IPS-NIHi7 (cell line): ENCODE results near the gene CMTM7.
A peak's percentile ranks its signal among the peaks of the same experiment; 100 is the strongest.

Experiments used
- DNase-seq: peaks from one replicate; pipeline ENCODE4 v3.0.0; 2012; ENCODE audit warnings: mixed read lengths; ENCODE audit errors: extremely low spot score

Gene CMTM7

DNA sequence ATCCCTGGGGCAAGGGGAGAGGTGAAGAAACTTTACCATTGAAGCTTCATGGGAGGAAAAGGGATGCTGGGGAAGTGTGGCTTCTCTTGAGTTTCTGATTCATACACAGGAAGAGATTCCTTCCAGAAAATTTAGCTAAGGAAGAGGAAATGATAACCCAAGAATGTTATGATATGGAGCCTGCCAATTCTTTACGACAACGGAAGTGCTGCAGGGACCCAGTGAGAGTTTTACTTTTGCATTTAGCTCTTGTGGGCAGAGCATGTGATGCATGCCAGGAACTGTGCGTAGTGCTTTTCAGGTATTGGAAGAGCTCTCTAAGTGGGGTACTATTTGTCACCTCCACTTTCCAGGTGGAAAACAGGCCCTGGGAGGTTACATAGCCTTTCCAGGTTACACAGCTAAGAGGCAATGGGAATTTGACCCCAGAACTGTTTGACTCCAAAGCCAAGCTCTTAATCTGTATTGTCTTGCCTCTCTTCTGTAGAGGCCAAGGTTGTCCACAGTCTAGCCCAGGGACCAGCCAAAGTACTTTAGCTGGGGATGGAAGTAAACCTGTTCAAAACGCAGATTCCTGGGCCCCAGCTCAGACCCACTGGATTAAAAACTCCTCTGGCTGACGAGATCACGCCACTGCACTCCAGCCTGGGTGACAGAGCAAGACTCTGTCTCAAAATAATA lies 23.0 kb downstream of the CMTM7 start:
- DNase-seq: no peak

DNA sequence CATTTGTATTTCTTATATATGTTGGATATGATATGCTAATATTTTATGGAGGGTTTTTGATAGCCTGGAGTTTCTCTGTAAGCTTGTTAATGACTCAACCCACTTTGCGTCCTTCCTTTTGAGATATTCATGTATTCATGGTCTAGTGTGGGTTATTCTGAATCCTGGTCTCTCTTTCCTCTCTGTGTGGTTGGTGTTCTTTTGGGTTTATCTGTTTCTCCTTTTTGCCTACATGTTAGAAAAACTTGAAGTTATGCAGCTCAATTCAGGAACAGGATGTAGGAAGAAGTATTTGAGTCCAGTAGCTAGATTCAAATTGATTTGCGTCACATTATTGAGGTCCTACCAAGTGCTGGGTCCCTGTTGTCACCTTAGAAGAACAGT lies 28.1 kb downstream of the CMTM7 start:
- no peak for DNase-seq

DNA sequence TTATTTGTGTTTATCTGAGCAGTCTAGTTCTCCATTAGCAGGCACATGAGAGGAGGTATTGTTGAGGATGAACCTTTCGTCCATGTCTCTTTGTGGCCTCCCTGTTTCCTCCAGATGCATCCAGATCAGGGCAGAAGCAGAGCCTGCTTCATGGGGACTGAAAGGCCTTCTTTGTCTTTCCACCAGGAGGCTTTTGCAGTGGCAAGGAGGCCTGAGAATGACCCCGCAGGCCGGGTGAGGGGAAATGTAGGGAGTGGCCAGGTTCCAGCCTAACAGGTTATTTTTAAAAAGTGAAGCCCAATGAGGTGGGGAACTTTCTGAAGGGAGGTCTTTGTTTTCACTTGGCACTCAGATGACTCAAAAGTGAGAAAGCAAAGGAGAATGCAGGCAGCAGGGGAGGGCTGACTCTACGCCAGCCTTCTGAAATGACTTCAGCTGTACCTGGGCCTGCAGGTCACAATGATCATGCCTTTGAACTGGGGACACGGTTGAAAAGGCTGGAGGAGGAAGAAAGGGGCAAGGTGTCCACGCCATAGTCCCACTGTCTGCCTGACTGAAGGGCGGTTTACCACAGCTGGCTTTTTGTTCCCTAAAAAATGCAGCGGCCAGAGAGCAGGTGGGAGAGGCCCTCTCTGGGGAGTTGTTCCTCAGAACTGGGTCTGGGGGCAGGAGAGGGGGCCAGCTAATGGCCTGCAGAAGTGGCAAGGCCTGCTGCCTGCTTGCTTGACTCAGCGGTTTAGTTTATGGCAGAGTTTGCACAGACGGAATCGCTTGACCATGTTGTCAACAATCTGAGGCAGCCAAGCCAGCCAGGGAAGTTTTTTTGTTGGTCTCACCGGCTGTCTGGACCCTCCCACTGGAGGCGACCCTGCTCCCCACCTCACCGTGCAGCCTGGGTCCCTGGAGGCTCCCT lies 28.7 kb downstream of the CMTM7 start:
- DNase-seq: peak; percentile 74

DNA sequence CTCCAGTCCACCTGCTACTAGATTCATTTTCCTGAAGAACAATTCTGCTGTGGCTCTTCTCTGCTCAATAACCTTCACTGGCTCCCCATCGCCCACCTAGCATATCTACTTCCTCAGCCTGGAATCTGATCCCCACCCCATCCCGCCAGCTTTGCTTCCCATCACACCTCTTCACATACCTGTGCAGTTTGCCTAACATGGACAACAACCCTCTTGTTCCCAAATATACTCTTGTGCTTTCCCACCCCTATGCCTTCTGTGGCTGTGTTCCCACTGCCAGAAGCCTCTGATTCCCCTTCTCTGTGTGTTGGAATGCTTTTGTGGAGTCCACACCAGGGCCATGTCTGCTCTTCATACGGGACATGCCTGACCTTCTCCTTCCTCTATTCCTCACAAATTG lies 29.5 kb downstream of the CMTM7 start:
- DNase-seq: no peak

DNA sequence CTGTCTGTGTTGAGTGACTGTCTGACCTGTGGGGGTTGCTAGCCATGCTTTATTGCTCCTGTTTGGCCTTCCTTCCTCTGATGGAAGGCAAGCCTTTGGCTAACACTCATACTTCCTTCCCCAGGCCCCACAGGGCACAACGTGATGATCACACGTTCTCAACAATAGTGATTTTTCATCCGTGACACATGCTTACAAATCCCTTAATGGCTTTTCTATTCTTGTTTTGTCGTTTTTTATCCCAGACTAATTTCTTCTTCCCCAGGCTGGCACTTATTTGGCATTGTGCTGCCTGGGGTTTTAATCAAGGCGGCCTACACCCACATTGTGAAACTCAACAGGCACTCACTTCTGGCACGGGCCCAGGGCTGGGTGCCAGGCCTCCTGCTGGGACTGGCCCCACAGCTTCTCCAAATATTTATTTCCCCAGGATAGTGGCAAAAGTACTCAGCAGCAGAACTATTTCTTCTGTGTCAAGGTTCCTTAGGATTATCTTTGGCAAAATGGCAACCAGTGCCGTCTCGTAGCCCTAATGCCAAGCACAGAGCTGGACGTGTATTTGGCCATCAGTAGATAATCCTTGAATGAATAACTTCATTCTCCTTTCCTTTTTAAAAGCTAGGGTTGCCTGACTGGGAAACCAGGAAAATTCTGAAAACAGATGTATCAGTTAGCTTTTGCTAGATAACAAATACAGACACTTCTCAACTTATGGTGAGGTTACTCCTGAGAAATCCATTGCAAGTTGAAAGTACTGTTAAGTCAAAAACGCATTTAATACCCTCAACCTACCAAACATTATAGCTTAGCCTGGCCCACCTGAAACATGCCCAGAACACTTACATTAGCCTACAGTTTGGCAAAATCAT lies 30.6 kb downstream of the CMTM7 start:
- DNase-seq: no peak

DNA sequence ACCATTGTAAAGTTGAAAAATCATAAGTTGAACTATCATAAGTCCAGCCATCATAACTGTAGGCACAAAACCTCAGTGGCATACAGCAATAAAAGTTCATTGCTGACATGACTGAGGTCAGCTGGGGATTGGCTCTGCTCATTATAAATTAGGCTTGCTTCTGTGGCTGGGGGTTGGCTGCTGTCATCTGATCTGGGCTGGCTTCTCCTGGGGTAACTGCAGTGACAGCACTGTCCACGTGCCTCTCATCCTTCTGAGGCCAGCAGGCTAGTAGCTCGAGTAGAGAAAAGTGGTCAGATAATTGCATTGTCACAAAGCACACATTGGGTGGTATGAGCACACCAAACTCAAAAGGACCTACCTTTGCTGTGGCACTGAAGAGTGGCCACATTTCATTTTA lies 31.3 kb downstream of the CMTM7 start:
- DNase-seq: no peak

DNA sequence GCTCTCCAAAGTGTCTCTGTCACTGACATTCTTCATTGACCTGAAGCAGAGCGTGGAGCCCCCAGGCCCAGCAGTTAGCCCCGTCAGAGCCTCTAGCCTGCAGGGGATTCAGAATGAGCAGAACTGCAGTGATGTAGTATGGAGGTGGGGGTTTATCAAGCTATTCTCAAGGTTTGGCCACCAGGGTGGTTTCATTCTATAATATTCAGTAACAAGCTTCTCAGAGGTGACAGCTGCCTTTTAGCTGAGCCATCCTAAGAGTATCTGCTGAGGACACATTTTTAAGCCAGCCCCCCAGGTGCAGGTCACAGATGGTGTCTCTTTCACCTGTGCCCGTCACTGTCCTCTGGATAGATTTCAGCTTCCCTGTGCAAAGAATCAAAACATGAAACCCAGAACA lies 31.9 kb downstream of the CMTM7 start:
- no peak for DNase-seq

DNA sequence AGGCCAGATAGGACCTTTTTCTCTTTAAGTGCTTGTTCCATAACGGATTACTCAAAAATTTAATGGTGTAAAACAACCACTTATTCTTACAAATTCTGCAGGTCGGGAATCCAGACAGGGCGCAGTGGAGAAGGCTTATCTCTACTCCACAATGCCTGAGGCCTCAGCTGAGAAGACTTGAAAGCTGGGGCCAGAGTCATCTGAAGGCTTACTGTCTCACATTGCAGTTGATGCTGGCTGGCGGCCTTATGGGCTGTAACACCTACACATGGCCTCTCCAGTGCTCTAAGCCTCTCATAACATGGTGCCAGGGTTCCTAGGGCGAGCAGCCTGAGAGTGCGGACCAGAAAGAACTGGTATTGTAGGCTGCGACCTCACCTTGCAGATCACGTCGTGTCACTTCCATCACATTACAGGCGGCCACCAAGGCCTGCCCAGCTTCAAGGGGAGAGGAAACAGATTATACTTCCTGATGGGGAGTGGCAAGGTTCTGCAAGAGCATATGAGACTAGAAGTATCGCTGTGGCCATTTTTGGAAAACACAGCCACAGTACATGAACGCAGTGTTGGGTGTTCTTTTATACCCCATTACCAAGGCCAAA lies 32.4 kb downstream of the CMTM7 start:
- no peak for DNase-seq

DNA sequence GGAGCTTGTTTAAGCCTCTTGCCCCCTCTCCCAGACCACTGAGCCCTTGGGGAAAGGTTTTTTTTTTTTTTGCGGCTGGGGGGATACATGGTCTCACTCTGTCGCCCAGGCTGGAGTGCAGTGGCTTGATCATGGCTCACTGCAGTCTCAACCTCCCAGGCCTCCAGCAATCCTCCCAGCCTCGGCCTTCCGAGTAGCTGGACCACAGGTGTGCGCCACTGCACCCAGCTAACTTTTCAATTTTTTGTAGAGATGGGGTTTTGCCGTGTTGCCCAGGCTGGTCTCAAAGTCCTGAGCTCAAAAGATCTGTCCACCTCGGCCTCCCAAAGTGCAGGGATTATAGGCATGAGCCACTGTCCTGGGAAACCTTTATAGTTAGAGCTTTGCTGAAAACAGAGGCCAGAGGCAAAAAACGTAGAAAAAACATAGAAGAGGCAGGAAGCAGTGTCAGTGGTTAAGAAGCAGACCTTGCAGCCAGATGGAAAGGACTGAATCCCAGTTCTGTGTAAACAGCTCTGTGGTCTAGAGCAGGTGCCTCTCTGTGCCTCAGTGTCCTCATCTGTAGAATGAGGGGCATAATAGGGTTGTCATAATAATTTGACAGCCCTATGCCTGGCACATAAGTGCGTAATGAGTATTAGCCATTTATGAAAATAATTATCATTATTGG lies 33.1 kb downstream of the CMTM7 start:
- DNase-seq: no peak

DNA sequence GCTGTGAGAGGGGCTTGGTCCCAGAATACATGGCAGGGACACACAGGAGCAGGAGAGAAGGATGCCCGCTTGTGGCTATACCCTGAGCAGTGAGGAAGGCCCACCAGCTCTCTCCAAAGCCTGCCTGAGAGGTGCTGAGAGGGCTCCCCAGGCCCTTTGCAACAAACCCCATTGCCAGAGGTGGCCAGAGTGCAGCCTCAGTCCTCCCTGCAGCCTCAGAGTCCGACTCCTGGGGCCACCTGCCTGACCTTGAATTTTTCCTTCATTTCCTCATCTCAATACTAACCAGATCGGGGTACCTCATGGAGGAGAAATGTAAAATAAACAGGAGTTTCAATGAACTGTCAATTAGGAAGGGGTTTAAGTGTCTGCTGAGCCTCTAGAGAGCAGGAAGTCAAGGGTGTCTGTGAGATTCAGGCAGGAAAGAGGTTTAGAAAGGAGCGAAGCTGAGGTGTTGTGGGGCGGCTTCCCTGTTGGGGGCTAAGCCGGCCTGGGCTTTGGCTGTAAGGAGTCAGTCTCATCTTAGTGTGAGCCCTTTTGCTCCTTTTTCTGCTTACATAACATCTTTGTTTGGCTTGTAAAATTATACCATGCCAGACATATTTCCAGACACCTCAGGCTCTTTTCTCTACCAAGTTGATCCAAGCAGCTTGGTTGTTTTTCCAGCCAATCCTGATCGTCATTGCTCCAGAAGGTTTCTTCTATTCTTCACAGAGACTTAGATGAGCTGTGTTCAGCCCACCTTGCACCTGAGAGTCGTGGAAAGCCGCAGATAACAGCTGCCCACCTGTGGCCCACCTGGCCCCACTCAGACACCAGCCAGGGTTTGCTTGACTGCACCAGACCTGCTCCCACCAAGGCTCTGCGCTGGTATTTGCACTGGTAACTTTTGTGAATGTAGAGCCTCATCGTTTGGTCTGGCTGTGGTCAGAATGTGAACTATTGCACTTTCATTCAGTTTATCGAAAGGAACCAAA lies 36.7 kb downstream of the CMTM7 start:
- DNase-seq: peak; percentile 6

DNA sequence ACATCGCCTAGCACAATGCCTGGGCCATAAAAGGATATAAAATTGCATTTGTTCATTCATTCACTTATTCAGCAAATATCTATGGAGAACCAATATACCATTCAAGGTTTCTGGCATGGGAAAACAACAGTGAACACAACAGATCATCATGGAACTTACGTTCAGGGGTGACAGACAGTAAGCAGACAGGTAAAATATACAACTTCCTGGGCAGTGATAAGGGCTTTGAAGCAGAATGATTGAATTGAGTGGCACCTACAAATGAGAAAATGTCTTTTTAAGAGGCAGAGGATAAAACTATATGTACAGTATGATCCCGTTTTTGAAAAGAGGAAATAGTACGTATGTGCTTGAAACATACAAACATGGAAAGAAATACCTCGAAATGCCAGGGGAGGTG lies 39.2 kb downstream of the CMTM7 start:
- no peak for DNase-seq

DNA sequence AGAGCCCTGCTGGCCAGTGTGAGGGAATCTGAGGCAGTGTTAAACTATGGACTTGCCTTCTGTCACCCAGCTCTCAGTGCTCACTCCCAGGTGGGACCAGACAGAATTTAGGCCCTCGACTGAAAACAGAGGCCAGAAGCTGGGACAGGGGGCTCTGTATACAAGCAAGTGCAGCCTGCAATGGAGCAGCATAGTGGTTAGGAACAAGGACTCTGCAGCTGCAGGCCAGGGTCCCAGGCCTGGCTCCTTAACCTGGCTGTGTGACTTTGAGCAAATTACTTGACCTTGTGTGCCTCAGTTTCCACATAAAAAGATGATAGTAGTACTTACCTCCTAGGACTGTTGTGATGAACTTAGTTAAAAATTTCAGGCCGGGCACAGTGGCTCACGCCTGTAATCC lies 39.8 kb downstream of the CMTM7 start:
- DNase-seq: no peak

DNA sequence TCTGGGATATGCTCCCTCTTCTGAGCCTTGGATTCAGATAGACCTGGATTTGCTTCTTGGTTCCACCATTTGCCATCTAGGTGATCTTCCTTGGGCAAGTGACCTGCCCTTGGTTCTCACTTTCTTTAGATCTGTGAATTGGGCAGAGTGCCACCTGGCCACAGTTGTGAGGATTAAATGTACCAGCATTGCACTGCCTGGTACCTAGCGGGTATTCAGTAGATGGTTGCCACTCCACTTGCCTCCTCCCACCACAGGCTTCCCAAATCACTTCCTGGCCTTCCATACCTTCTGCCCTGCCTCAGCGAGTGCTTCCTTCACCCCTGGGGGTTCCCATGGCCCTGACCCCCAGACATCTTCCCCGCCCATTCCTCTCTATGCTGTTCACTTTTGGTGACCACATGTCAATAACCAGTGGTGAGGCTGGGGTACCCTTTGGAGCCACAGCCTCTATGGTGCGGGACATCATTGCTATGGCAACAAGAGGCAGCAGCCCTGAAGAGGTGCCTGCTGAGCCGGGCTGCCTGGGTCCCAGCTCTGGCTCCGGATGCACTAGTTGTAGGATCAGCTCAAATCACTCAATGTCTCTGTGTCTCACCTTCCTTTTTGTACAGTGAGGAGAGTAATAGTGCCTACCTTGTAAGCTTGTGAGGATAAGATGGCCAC lies 40.5 kb downstream of the CMTM7 start:
- peak; percentile 6 for DNase-seq

DNA sequence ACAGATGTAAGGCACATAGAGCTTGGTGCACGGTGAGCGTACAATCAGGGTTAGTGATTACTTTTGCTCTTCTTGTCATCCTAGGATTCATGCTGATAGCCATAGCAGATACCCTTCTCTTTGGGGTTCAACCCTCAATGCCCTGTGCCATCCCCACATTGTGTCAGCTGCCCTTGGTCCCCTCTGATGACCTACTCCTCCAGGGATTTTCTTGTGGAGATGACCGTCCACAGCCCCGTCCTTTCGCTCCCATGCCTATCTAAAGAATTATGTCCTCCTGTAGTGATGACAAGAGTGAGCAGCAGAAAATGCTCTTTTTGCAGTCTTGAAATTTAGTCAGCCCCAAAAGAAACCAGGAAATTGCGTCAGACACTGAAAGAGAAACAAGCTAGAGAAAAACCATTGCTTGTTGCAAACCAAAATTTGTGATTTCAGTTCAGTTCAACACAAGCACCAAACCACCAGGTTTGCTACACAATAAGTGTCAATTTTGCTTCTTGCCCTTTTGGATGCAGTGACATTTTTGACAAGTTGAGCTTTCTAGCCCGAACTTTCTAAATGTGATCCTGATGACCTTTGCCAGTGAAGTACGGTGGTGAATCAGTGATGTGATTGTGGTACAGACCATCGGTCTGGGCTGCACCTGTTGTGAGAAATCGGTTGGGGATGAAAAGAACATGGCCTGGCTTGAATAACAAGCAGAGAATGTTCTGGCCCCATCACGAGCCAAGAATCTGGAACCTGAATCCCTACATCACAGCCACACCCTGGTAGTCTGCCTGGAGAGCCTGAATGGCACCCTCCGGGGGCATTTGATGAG lies 41.3 kb downstream of the CMTM7 start:
- DNase-seq: no peak

DNA sequence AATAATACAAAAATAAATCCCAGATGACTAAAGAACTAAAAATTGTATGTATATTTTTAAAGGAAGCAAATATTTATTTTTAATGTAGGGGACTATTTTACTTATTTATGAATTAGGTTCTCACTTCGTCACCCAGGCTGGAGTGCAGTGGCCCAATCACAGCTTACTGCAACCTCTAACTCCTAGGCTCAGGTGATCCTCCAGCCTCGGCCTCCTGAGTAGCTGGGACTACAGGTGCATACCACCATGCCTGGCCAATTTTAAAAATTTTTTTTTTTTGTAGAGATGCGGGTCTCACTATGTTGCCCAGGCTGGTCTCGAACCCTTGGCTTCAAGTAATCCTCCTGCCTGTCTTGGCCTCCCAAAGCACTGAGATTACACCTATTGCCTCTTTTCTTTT lies 42.6 kb downstream of the CMTM7 start:
- DNase-seq: no peak

DNA sequence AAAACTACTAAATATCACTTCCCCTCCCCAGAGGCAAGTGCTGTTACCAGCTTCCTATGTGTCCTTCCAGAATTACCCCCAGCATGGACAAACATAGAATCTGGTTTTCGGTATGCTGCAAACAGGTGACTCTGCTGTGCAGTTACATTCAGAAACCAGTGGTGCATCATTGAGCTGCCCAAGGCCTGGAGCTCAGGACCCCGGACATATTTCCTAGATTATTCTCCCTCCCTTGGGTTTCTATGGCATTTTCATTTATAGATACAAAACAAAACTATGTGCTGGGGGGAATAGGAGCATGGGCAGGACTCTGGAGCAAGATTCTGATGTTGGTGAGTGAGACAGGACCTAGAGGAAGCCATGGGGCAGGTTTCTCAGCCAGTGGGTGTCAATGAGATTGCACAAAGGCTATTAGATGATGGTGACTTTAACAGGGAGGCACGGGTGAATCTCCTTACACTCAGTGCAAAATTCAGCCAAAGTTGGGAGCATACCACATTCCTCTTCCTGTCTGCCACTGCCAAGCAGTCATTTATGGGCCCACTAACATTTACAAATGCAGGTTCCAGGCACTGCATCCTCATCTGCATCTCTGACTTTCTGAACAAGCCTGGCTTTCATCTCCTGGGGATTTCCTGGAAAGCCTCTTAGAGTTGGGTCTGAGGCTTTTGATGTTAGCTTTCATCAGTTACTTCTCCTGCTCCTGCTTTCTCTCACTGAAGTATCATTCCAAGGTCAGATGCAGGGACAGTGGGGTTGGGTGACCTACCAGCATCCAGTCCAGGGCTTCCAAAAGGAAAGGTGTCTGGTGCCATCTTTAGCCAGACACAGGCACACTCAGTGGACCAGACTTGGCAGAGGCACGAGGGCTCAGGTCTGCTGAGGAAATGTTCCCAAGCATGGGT lies 44.5 kb downstream of the CMTM7 start:
- peak; percentile 8 for DNase-seq

DNA sequence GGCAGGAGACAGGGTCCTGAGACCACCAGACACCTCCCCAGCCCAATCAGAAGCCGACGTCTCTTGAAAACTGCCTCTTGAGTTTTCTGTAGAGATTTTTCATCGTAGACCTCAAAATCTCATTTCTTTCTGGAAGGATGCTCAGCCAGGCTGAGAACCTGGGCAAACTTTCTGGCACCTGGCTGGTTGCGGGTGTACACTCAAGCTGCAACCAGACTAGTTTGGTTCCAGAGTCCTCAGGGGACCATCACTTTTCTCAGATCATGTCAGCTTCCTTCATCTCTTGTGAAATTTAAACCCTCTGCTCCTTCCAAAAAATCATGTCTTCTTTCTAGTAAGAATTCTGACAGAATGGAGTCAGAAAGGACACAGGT lies 45.1 kb downstream of the CMTM7 start:
- DNase-seq: no peak

DNA sequence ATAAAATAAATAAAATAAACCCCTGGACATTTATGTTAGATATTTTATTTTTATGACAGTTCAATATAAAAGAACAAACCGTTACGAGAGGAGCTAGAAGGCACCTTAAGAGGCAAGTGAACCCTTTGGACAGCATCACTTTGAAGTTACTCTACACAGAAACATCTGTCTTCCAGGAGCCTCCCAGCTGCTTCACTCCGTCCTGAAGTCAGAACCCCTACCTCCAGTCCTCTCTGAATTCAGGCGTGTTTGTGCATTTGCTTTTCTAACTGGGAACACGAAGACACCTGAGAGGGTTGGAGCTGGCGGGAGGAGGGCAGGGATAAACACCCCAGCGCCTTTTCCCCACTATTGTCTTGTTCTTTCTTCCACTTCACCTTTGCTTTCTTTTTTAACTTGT lies 46.2 kb downstream of the CMTM7 start:
- DNase-seq: peak; percentile 7
